Left renal cortex interstitium (tissue), 4 donors: Measurements from ENCODE around the gene FCN3. TPM values are rescaled to one million over a fixed set of nuclear protein-coding genes. Genes with fewer than 3 reads are reported as not detected.

ENCODE experiments used
- DNase-seq, 4 donors: peaks; one replicate each; pipeline ENCODE4 v3.0.0-alpha.2; 2013; ENCODE audit warnings: low read depth in 4 of 4, low spot score in 2 of 4, missing footprints in 1 of 4
- polyA plus RNA-seq, 4 donors: library from polyadenylated mRNA; unstranded; fragments of 120-200 nt; gene quantifications; one replicate each; pipeline ENCODE4 v1.2.1, GENCODE V29; 2013; ENCODE audit not compliant: insufficient read length in 4 of 4

Gene FCN3
- polyA plus RNA-seq, 4 donors, result 1.4 to 3.1 (median 2.4) TPM

DNA sequence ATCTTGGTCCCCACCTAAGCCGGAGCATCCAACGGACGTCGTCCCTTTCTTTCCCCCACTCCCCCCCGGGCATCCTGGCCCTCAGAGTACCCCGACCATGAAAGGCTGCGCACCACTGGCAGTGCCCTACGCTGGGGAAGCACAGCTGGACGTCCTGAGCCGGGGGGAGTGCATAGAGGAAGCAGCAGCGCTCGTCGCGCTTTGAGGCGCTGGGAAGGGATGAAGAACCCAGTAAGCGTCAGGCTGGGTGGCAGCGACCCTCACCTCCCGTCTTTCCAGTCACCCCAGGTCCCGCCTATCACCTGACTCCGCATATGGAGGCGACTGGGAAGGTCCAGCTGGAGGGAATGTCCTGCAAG lies 13.6 kb downstream of the FCN3 start:
- no peak for DNase-seq

DNA sequence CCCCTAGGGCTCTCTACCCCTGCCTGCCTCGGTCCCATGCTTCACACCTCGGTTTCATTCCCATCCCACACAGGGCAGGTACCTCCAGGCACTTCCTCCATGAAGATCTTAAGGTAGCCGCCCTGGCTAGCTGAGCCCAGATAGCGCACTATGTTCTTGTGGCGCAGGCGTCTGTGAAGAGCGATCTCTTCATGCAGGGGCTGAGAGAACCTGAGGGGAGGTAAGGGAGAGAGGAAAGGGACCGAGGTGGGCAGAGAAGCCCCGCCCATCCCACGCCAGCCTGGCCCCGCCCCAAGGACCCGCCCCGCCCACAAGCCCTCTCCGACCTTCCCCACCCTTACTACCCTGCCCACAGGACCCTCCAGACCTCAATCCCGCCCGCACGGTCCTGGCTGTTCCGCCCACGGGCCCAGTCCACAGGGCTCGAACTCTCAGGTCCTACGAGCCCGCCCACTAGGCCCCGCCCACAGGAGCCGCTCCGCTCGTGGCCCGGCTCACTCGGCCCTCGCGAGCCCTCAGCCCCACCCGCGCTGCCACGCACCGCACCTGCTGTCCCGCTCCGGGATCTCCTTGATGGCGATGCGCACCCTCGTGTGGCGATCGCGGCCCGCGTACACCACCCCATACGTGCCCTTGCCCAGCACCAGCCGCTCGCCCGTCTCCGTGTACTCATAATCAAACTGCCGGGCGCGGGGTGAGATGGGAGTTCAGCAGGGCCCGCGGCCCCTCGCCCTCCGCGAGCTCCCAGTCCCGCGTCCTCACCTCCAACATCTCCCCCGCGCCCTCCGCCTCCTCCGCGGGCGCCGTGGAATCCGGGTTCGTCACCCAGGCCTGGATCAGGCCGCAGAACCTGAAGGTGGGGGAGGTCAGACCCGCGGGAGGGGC lies 14.2 kb downstream of the FCN3 start:
- no peak for DNase-seq

DNA sequence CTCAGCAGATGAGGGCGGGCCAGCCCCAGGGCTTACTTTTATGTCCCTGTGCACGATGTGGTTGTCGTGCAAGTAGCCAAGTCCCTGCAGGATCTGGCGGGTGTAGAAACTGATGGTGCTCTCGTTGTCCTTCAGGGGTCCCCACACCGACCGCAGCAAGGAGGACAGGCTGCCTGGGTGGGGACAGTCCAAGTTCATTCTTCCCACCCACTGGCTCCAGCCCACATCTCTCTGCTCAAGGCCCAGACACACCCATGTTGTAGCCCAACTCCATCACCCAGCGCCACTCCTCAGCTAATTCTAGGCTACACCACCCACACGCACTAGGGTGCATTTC lies 14.8 kb downstream of the FCN3 start:
- no peak for DNase-seq

DNA sequence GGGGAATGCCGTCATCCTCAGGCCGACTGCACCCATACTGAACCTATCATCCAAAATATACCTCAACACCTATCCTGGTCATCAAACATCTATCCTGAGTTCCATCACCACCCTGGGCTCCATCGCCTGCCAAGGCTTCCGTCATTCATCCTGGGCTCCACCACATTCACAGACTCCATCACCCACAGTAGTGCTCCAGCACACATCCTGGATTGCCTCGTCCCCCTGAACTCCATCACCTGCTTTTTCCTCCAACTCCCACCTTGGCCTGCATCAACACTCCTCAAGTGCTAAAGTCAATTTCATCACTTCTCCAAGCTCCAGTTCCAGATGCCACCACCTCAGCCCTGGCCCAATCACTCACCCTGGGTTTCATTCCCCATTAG lies 15.7 kb downstream of the FCN3 start:
- DNase-seq, result no peak

DNA sequence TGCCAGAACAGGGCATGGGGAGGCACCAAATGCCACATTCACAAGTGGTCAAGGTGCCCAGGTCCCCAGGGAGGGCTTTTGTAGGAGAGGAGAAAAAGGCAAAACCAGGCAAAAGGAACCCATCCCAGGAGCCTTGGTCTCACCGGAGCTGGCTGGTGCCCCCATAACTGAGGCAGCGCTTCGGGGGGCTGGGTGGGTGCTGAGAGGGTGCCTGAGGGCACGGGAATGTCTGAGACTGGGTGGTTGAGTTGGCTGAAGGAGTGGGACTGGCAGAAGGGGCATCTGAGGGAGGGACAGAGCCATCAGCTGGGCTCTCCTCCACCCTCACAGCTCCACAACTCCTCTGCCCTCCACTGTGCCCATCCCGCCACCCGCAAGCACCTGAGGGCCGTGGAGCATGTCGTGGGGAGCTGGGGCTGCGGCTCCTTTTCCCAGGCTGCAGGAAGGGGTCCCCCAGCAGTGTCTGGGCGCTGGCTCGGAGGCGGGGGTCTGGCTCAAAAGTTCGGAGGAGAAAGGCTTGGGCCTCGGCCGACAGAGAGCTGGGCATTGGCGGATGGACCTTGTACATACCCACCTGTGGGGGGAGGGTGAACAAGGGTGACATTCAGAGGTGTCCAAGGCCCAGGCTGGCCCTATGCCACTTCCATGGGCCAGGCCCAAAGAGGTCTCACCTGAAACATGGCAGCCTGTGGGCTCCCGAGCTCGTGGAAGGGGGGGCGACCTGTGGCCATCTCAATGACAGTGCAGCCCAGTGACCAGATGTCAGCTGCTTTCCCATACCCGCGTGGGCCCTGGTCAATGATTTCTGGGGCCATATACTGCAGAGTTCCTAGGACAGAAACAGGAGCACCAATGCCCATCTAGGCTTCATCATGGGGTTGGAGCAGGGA lies 16.3 kb downstream of the FCN3 start:
- no peak for DNase-seq

DNA sequence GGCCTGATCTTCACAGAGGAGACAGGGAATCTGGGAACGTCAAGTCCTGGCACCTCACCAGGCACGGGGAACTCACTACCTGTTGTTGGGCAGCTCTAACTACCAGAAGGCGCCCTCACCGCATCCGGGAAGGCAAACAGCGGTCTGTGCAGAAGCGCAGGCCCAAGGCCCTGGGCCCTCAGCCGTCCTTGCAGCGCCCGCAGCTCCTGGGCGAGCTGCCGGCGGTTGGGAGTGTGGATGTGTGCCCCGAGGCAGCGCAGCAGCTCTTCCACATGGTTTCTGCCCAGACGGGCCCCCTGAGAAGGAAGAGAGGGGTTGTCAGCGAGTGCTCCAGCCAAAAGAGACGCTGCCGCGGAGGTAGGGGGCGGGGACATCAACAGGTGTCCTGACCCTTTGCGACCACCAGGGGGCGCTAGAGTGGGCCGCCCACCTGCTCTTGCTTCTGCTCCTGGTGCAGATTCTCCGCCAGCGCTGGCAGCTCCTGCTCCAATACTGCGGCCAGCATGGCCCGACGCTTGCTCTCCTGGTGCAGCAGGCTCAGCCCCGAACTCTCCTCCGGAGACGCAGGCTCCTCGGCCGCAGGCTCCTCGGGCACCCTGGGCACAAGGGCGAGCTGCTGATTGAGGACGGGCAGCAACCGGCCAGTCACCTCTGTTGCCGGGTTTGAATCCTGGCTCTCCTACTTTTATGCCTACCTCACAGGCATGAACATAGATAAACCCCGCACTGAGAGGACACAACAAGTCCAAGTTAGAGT lies 17.2 kb downstream of the FCN3 start:
- DNase-seq, result no peak

DNA sequence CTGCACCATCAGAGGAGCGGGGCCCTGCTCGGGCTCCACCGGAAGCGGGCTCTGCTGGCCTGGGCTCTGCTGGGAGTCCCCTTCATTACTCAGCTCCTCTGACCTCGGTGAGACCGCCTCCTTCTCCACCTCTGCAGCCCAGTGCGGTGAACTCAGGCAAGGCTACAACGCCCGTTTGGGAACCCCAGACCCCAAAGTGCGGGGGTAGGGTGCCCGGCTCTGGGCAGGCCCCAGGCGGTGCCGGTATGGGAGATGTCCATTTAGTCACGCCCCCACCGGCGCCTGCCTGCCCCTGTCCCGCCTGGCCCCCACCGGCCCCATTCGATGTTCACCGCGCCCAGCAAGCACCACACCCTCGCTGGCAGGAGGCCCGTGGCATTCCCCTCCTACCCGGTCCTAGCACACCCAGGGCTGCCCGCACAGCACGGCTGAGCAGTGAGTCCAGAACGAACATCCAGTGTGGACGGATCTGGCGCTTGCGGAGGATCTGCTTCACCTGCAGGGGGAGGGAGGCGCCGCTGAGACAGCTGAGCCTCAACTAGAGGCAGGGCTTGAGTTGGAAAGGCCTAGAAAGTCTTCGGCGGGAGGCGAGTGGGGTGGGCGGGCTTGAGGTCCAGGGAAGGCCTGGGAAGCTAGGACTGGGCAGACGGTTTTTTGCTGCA lies 17.9 kb downstream of the FCN3 start:
- DNase-seq, result no peak

DNA sequence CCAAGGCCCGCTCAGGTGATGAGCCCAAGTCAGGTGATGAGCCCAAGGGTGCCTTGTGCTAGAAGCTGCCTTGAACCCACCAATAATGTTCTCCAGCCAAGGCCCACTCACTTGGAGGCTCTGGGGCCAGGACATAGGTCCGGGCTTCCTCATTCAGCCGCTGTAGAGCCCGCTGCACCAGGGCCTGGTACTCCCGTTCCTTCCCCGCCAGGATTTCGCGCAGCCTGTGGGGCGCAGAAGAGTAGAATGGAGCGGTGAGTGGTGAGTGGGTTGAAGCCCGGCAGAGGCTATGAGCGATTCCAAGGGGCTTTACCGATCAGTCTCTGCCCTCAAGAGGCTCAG lies 18.4 kb downstream of the FCN3 start:
- DNase-seq, result no peak

DNA sequence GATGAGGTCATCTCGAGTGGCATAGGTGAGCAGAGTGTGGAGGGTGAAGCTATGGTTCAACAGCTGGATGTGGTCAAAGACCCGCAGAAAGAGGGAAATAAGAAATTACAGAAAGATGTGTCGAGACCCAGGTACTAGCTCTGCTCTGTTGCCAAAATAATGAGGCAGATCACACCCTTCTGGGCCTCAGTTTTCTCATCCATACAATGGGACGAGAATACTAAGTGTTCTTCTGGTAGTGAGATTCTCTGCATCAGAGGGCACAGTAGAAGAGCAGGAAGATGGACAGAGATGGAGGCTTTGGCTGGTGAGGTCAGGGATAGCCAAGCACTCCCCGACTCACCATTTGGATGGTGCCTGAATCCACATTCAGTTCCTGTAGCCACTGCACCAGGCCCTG lies 18.9 kb downstream of the FCN3 start:
- DNase-seq, result no peak

DNA sequence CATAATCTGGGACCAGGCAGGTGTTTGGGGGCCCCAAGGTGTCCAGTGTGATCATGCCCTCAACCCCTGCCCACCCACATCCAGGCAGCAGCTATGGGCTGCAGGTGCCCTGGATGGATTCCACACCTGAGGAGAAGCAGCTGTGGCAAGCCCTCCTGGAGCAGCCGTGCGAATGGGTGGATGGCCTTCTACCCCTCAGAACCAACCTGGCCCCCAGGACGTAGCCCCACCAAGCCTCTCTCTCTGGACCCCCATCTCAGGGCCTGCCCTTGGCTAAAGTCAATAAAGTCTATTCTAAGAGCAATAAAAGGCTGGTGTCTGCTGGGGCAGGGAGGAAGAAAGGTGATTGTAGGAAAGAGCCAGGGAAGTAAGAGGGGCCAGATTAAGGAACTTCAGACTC lies 21.0 kb downstream of the FCN3 start:
- DNase-seq, result no peak

DNA sequence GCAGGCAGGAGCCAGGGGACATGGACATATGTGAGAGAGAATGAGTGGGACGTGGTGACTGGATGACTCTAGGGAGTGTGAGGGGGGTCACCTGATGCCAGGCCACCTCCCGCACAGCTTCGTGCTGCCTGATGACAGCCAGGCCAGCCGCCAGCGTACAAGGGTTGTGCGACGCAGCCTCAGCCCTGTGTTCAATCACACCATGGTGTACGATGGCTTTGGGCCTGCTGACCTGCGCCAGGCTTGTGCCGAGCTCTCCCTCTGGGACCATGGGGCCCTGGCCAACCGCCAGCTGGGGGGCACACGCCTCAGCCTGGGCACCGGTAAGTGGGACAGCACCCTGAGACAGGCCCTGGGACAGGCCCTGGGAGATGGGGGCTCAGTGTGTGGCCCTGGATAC lies 21.5 kb downstream of the FCN3 start:
- DNase-seq, result no peak

DNA sequence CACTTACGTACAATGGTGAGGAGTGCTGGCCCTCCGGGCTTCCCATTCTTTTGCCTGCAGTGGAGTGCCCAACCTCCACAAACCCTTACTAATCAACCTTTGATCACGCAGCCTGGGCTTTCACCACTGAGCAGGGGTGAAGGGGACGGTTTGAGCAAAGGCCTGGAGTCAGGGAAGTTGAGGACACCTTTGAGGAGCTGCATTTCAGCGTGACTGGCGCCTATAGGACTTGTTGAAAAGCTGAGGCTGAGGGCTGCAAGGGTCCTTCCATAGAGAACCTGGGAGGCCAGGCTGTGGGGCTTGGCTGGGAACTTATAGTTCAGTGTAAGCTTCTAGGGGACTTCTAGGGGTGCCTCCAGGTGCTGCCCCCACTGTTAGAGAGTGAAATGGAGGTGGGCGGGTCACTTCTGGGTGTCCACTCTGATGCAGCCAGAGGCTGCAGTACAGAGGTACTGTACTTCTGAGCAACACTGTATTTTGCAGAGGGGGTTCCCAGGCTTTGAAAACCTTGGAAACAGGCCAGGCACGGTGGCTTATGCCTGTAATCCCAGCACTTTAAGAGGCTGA lies 23.0 kb downstream of the FCN3 start:
- DNase-seq, result no peak

DNA sequence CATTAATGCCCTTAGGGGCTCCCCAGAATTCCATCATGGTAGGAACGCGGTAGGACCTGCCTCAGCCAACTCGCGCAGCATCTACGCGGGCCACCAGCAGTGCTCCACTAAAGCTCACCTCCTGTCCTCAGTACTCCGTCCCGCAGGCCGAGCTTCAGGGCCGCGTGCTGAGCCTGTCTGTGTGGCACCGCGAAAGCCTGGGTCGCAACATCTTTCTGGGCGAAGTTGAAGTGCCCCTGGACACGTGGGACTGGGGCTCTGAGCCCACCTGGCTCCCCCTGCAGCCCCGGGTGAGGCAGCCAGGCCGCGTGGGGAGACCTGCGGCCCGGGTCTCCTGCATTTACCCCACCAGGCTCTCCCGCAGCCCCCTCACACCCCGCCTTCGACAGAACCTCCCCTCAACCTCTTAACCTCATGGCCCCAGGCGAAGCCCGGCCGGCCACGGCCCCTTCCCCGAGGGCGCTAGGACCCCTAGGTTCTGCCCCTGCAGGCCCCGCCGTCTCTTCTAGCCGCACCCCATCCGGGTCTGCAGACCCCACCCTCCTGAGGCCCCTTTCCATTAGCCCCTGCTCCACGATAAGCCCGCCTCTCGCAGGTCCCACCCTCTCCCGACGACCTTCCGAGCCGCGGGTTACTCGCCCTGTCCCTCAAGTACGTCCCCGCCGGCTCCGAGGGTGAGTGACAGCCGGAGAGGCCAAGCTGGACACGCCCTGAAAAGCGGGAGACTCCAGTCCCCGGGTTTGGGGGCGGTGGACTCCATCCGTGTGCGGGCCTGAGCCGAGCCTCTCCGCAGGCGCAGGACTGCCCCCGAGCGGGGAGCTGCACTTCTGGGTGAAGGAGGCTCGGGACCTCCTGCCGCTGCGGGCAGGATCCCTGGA lies 23.7 kb downstream of the FCN3 start:
- no peak for DNase-seq

DNA sequence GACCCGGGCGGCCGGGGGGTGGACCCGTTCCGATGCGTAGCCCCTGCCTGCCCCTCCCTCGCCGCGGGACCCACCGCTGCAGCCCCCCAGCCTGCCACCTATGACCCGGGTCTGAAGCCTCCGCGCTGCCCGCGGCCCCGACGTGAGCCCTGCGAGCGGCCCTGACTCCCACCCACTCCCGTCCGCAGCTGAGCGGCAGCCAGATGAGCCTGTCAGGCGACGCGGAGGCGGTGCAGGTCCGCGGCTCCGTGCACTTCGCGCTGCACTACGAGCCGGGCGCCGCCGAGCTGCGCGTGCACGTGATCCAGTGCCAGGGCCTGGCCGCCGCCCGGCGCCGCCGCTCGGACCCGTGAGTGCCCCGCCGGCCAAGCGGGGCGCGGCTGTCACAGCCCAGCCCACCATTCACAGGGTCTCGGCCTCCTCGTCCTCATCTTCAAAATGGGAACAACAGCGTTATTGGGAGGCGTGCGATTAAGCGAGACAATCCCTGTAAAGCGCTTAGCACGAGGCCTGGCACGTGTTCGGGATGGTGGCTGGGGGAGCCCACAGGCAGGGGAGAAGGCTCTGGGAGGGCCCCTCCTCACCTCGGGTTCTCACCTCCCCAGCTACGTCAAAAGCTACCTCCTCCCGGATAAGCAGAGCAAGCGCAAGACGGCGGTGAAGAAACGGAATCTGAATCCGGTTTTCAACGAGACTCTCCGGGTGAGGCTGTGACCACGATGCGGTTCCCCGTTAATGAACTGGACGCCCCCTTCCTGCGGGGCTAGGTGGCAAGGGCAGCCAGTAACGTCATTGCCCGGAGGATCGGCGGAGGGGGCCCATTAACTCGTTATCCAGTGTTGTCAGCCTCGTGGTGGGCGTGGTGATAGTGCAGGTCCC lies 24.6 kb downstream of the FCN3 start:
- peak in 1 of 4 donors; percentile 59 for DNase-seq

DNA sequence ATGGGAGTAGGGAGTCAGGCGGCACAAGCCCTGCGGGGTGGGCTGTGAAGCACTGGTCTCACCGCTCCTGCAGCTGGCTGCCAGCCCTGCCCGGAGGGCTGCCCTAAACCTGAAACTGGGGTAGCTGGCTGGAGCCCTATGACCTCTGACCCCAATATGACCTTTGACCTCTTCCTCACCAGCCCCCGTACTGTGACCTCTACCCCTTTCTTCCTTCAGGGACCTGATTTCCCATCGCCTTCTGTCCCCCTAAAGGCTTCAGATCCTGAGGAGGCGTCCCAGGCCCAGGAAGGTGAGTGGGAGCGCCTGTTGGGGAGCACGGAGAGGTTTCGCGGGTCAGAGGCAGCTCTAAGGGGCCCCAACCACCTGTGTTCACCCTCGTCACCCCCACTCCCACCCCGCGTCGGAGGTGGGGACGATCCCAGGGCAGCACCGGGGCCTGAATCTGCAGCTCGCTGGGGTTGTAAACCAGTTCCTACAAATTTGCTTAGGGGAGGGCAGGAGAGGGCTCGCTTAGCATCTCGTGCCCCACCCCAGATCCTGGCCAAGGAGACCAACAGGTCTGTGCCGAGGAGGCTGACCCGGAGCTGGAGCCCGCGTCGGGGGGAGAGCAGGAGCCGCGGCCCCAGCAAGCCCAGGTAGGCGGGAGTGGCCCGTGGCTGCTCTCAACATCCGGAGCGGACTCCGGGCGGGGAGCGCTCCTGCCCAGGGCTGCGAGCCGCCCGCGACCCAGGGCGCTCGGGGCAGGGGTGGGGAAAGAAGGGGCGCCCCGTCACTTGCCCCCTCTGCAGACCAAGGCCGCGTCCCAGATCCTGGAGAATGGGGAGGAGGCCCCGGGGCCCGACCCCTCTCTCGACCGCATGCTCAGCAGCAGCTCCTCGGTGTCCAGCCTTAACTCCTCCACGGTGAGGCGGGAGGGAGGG lies 25.5 kb downstream of the FCN3 start:
- DNase-seq, result no peak

DNA sequence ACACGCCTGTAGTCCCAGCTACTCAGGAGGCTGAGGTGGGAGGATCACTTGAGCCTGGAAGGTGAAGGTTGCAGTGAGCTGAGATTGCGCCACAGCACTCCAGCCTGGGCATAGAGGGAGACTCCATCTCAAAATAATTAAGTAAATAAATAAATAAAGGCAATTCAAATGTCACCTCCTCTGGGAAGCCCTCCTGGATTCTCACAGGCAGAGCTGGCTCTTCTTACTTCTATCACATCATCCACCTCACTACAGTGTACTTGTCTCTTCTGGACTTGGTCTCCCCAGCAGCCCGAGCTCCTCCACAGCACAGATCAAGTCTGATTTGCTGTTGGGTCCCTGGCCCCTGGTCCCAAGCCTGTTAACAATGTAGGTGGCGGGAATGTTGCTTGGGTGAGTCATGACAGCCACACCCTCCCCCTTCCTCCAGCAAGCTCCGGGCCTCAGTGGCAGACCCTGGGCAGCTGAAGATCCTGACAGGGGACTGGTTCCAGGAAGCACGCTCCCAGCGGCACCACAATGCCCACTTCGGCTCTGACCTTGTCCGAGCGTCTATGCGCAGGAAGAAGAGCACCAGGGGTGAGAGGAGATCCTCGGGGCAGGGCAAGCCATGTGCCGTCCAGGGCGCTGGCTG lies 27.5 kb downstream of the FCN3 start:
- no peak for DNase-seq

DNA sequence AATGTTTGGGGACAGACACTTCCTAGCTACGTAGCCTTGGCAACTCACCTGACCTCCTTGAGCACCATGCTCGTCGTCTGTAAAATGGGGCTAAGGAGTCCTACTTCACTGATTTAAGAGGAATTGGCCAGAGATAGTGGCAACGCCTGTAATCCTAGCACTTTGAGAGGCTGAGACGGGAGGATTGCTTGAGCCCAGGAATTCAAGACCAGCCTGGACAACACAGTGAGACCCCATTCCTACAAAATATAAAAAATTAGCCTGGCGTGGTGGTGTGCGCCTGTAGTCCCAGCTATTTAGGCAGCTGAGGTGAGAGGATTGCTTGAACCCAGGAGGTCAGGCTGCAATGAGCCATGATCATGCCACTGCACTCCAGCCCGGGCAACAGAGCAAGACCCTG lies 28.3 kb downstream of the FCN3 start:
- DNase-seq, result no peak
